ENCODE results near the gene AGL. TPM values are rescaled to one million over a fixed set of nuclear protein-coding genes. Genes with fewer than 3 reads are reported as not detected.

Gene AGL
- total and polyA plus RNA-seq, 2 of the 13 experiments (the other 11 are each of a cell fraction or from before 2014, with no cell fraction given): 4.3 to 13.1 TPM

DNA sequence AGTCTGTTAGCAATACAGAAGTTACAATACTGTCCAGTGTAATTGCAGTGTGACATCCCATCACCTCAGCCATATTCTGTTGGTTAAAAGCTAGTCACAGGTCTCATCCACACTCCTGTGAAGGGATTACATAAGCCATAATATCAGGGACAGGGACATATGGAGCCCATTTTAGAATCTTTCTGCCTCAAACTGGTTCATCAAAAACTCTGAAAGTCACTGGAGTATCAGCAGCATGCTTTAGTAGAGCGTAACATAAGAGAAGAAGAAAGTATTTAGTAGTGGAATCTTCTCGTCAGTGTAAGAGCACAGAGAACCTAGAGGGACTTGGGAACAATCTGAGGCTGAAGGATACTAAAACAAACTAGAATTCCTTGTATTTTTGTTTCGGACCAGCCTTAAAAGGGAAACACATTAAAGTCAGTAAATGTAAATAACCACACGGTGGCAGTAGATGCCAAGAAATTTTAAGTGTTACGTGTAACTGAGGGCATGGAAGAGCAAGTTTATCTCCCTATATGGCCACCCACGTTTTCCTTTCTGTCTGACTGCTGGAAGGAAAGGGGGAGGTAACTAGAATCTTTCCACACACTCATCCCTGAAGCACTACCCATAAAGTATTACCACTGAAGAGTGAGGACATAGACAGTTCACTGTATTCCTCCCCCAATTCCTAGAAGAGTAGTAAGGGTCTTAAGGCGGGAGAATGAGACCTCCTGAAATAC is 41.6 kb upstream of the AGL start (continued):
- TF ChIP-seq IKZF4 (CRISPR knock-in tag; IDR thresholded peaks at IDR 0.05; ENCODE audit: borderline replicate concordance, low read depth, not compliant biosample characterization) (no peak), AHR (CRISPR knock-in tag; IDR thresholded peaks at IDR 0.05) (no peak), NRL (CRISPR knock-in tag; IDR thresholded peaks at IDR 0.05; ENCODE audit: borderline replicate concordance) (no peak), SMARCC2 (IDR thresholded peaks at IDR 0.05) (no peak), YEATS2 (CRISPR knock-in tag; IDR thresholded peaks at IDR 0.05; ENCODE audit: borderline replicate concordance) (peak; percentile 40; the same call in 1 of the 2 replicates), MATR3 (CRISPR knock-in tag; IDR thresholded peaks at IDR 0.05) (no peak), FOSL2 (CRISPR knock-in tag; IDR thresholded peaks at IDR 0.05) (no peak), U2AF1 (optimal IDR thresholded peaks at IDR 0.05; ENCODE audit: low read depth, low read length) (no peak), TOE1 (CRISPR knock-in tag; IDR thresholded peaks at IDR 0.05) (no peak), TEAD3 (CRISPR knock-in tag; optimal IDR thresholded peaks at IDR 0.05; ENCODE audit: borderline replicate concordance) (peak; percentile 12), RAD21 (CRISPR knock-in tag; IDR thresholded peaks at IDR 0.05) (peak; percentile 81), ELF3 (CRISPR knock-in tag; IDR thresholded peaks at IDR 0.05) (no peak), NFKB2 (CRISPR knock-in tag; IDR thresholded peaks at IDR 0.05; ENCODE audit: borderline replicate concordance) (no peak), NFRKB (IDR thresholded peaks at IDR 0.05) (no peak), CHD2 (IDR thresholded peaks at IDR 0.05; ENCODE audit: low read depth, low read length) (no peak), RFX5 (IDR thresholded peaks at IDR 0.05; ENCODE audit: low read depth, low read length) (no peak), ZNF615 (CRISPR knock-in tag; IDR thresholded peaks at IDR 0.05; ENCODE audit: borderline replicate concordance) (no peak), MAFG (CRISPR knock-in tag; IDR thresholded peaks at IDR 0.05) (no peak), TRIM24 (CRISPR knock-in tag; IDR thresholded peaks at IDR 0.05) (no peak), ARNT (IDR thresholded peaks at IDR 0.05) (no peak), FOXK2 (IDR thresholded peaks at IDR 0.05) (no peak), PHB2 (IDR thresholded peaks at IDR 0.05; ENCODE audit: partially characterized antibody) (no peak)
- TF ChIP-seq, protein P1, sequence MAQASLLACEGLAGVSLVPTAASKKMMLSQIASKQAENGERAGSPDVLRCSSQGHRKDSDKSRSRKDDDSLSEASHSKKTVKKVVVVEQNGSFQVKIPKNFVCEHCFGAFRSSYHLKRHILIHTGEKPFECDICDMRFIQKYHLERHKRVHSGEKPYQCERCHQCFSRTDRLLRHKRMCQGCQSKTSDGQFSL (CRISPR knock-in tag; IDR thresholded peaks at IDR 0.05): no peak
- TF ChIP-seq, protein P2, sequence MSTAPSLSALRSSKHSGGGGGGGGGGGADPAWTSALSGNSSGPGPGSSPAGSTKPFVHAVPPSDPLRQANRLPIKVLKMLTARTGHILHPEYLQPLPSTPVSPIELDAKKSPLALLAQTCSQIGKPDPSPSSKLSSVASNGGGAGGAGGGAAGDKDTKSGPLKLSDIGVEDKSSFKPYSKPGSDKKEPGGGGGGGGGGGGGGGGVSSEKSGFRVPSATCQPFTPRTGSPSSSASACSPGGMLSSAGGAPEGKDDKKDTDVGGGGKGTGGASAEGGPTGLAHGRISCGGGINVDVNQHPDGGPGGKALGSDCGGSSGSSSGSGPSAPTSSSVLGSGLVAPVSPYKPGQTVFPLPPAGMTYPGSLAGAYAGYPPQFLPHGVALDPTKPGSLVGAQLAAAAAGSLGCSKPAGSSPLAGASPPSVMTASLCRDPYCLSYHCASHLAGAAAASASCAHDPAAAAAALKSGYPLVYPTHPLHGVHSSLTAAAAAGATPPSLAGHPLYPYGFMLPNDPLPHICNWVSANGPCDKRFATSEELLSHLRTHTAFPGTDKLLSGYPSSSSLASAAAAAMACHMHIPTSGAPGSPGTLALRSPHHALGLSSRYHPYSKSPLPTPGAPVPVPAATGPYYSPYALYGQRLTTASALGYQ (CRISPR knock-in tag; IDR thresholded peaks at IDR 0.05): no peak
- TF ChIP-seq, protein P3, sequence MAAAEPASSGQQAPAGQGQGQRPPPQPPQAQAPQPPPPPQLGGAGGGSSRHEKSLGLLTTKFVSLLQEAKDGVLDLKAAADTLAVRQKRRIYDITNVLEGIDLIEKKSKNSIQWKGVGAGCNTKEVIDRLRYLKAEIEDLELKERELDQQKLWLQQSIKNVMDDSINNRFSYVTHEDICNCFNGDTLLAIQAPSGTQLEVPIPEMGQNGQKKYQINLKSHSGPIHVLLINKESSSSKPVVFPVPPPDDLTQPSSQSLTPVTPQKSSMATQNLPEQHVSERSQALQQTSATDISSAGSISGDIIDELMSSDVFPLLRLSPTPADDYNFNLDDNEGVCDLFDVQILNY (CRISPR knock-in tag; conservative IDR thresholded peaks at IDR 0.05): no peak
- TF ChIP-seq, protein P4, sequence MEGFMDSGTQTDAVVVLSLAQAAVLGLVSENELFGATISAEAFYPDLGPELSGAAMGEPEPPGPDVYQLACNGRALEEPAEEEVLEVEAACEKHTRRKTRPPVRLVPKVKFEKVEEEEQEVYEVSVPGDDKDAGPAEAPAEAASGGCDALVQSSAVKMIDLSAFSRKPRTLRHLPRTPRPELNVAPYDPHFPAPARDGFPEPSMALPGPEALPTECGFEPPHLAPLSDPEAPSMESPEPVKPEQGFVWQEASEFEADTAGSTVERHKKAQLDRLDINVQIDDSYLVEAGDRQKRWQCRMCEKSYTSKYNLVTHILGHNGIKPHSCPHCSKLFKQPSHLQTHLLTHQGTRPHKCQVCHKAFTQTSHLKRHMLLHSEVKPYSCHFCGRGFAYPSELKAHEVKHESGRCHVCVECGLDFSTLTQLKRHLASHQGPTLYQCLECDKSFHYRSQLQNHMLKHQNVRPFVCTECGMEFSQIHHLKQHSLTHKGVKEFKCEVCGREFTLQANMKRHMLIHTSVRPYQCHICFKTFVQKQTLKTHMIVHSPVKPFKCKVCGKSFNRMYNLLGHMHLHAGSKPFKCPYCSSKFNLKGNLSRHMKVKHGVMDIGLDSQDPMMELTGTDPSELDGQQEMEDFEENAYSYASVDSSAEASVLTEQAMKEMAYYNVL (CRISPR knock-in tag; IDR thresholded peaks at IDR 0.05; ENCODE audit: borderline replicate concordance): no peak
- TF ChIP-seq, protein P5, sequence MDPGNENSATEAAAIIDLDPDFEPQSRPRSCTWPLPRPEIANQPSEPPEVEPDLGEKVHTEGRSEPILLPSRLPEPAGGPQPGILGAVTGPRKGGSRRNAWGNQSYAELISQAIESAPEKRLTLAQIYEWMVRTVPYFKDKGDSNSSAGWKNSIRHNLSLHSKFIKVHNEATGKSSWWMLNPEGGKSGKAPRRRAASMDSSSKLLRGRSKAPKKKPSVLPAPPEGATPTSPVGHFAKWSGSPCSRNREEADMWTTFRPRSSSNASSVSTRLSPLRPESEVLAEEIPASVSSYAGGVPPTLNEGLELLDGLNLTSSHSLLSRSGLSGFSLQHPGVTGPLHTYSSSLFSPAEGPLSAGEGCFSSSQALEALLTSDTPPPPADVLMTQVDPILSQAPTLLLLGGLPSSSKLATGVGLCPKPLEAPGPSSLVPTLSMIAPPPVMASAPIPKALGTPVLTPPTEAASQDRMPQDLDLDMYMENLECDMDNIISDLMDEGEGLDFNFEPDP (CRISPR knock-in tag; conservative IDR thresholded peaks at IDR 0.05): no peak

Measured in HepG2 (cell line).